Neural cell (in vitro differentiated cells): ENCODE measurements around the gene IKZF1. TPM values are rescaled to one million over a fixed set of nuclear protein-coding genes. Genes with fewer than 3 reads are reported as not detected.

Source experiments
- H2AFZ ChIP-seq: fragments of 200-600, 300-800 bp; sonication (generic), shearing (Covaris generic); 2 replicates; pipeline ENCODE4 v1.6.0; 2014; ENCODE audit warnings: low read depth, mild to moderate bottlenecking, antibody characterized with exemption, low read length, moderate library complexity
- H3F3A ChIP-seq: fragments of 200-600 bp; shearing (Covaris generic); 2 replicates; pipeline ENCODE4 v1.6.1; 2016; ENCODE audit warnings: mild to moderate bottlenecking, moderate library complexity, mixed read lengths, antibody characterized with exemption, low read length; ENCODE audit not compliant: insufficient read depth, poor library complexity, severe bottlenecking
- H3K27ac ChIP-seq: fragments of 200-600, 300-800 bp; sonication (generic), shearing (Covaris generic); 2 replicates; pipeline ENCODE4 v1.5.1; 2014; ENCODE audit warnings: mild to moderate bottlenecking, low read length, moderate library complexity
- H3K27me3 ChIP-seq: fragments of 300-800, 200-600 bp; sonication (generic), shearing (Covaris generic); 2 replicates; pipeline ENCODE4 v1.6.0; 2014; ENCODE audit warnings: mild to moderate bottlenecking, low read depth, low read length, moderate library complexity; ENCODE audit not compliant: insufficient read depth
- H3K36me3 ChIP-seq: fragments of 300-800, 200-600 bp; sonication (generic), shearing (Covaris generic); 2 replicates; pipeline ENCODE4 v1.5.1; 2014; ENCODE audit warnings: mild to moderate bottlenecking, antibody characterized with exemption, low read length, moderate library complexity; ENCODE audit not compliant: insufficient read depth
- H3K4me2 ChIP-seq: fragments of 300-800, 200-600 bp; sonication (generic), shearing (Covaris generic); 2 replicates; pipeline ENCODE4 v1.6.0; 2014; ENCODE audit warnings: mild to moderate bottlenecking, low read length
- H3K4me3 ChIP-seq: fragments of 300-800, 200-600 bp; sonication (generic), shearing (Covaris generic); 2 replicates; pipeline ENCODE4 v1.5.1; 2014; ENCODE audit warnings: mild to moderate bottlenecking, low read length, moderate library complexity
- H3K79me2 ChIP-seq: fragments of 200-600 bp; shearing (Covaris generic); replicated peaks from 2 replicates; pipeline ENCODE4 v1.6.0; 2014; ENCODE audit warnings: mild to moderate bottlenecking, low read length, moderate library complexity; ENCODE audit not compliant: insufficient read depth
- H3K9ac ChIP-seq: fragments of 300-800, 200-600 bp; sonication (generic), shearing (Covaris generic); 2 replicates; pipeline ENCODE4 v1.6.1; 2016; ENCODE audit warnings: mild to moderate bottlenecking, low read length, mixed read lengths
- H3K9me2 ChIP-seq: fragments of 200-600 bp; shearing (Covaris generic); 2 replicates; pipeline ENCODE4 v1.6.1; 2016; ENCODE audit warnings: mild to moderate bottlenecking, low read length, mixed read lengths; ENCODE audit not compliant: insufficient read depth
- H3K9me3 ChIP-seq: fragments of 200-600, 300-800 bp; sonication (generic), shearing (Covaris generic); 2 replicates; pipeline ENCODE4 v1.6.1; 2016; ENCODE audit warnings: mild to moderate bottlenecking, mixed run types, low read length, moderate library complexity, mixed read lengths
- H4K20me1 ChIP-seq: fragments of 200-600 bp; shearing (Covaris generic); 2 replicates; pipeline ENCODE4 v1.6.1; 2016; ENCODE audit warnings: mild to moderate bottlenecking, mixed run types; ENCODE audit not compliant: insufficient read depth
- EP300 ChIP-seq: fragments of 450-650 bp; conservative IDR thresholded peaks from 2 replicates; pipeline ENCODE4 v1.6.1; 2014; ENCODE audit warnings: antibody characterized with exemption, mild to moderate bottlenecking, moderate library complexity; ENCODE audit not compliant: poor library complexity, severe bottlenecking
- EZH2 ChIP-seq: fragments of 200-600, 300-800 bp; shearing (Covaris generic), sonication (generic); IDR thresholded peaks from 2 replicates; pipeline ENCODE4 v1.6.1; 2014; ENCODE audit warnings: antibody characterized with exemption, low read length, borderline replicate concordance, mild to moderate bottlenecking; ENCODE audit not compliant: insufficient read depth, poor library complexity, severe bottlenecking
- MXI1 ChIP-seq: fragments of 450-650 bp; conservative IDR thresholded peaks from 2 replicates; pipeline ENCODE4 v1.6.1; 2014; ENCODE audit warnings: antibody characterized with exemption, mild to moderate bottlenecking; ENCODE audit not compliant: poor library complexity, severe bottlenecking
- POLR2AphosphoS5 ChIP-seq: IDR thresholded peaks from 2 replicates; pipeline ENCODE4 v1.6.1; 2012
- RAD21 ChIP-seq: fragments of 450-650 bp; conservative IDR thresholded peaks from 2 replicates; pipeline ENCODE4 v1.6.1; 2014; ENCODE audit warnings: antibody characterized with exemption, mild to moderate bottlenecking, moderate library complexity
- SMC3 ChIP-seq: fragments of 450-650 bp; conservative IDR thresholded peaks from 2 replicates; pipeline ENCODE4 v1.6.1; 2014; ENCODE audit warnings: antibody characterized with exemption, mild to moderate bottlenecking, moderate library complexity; ENCODE audit not compliant: poor library complexity
- TAF1 ChIP-seq: IDR thresholded peaks from 2 replicates; pipeline ENCODE4 v1.6.1; 2012; ENCODE audit warnings: low read depth
- polyA plus RNA-seq: library from polyadenylated mRNA; depleted of rRNA; stranded (reverse); fragments of >200 nt; gene quantifications from 2 replicates; pipeline ENCODE4 v1.2.3, GENCODE V29; 2014
- TF ChIP-seq, protein P1 (sequence below): IDR thresholded peaks from 2 replicates; pipeline ENCODE4 v1.6.1; 2012; ENCODE audit warnings: borderline replicate concordance
- TF ChIP-seq, protein P2 (sequence below): fragments of 450-650 bp; IDR thresholded peaks from 2 replicates; pipeline ENCODE4 v1.5.1; 2014; ENCODE audit warnings: antibody characterized with exemption, mild to moderate bottlenecking, moderate library complexity; ENCODE audit not compliant: poor library complexity, severe bottlenecking

The IKZF1 gene
- polyA plus RNA-seq, 1 donor from 2014 or later = 0.24 TPM

DNA sequence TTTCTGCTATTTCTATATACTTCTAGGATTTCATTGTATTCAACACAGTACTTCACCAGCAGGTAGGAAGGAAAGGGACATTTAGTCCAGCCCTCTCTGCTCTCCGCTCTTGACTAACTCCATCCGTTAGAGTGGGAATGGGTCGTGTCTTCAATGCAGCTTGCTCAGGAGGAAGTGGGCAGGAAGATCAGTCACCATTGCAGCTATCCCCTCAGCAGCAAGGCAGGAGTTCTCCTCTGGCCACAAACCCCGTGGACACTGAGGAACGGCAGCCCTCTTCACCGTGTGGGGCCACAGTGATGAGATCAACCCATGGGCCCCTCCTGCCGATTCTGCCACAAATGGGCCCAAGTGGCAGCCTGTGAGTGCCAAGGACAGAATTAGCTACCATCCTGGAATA is 30.2 kb upstream of the IKZF1 start:
- Histone ChIP-seq H2AFZ (no peak overlapping the region), H3K27me3 (no peaks in the 10 kb centered on the region), H3K9ac (no peak overlapping the region), H3K4me3 (no peak overlapping the region), H3K79me2 (no peaks in the 10 kb centered on the region), H3K9me2 (no peaks in the 10 kb centered on the region), H4K20me1 (no peaks in the 10 kb centered on the region), H3K9me3 (no peaks in the 10 kb centered on the region), H3K27ac (no peak overlapping the region), H3K36me3 (no peaks in the 10 kb centered on the region), H3F3A (no peaks in the 10 kb centered on the region), H3K4me2 (no peak overlapping the region)
- no peak for TF ChIP-seq TAF1
- TF ChIP-seq, protein P1, sequence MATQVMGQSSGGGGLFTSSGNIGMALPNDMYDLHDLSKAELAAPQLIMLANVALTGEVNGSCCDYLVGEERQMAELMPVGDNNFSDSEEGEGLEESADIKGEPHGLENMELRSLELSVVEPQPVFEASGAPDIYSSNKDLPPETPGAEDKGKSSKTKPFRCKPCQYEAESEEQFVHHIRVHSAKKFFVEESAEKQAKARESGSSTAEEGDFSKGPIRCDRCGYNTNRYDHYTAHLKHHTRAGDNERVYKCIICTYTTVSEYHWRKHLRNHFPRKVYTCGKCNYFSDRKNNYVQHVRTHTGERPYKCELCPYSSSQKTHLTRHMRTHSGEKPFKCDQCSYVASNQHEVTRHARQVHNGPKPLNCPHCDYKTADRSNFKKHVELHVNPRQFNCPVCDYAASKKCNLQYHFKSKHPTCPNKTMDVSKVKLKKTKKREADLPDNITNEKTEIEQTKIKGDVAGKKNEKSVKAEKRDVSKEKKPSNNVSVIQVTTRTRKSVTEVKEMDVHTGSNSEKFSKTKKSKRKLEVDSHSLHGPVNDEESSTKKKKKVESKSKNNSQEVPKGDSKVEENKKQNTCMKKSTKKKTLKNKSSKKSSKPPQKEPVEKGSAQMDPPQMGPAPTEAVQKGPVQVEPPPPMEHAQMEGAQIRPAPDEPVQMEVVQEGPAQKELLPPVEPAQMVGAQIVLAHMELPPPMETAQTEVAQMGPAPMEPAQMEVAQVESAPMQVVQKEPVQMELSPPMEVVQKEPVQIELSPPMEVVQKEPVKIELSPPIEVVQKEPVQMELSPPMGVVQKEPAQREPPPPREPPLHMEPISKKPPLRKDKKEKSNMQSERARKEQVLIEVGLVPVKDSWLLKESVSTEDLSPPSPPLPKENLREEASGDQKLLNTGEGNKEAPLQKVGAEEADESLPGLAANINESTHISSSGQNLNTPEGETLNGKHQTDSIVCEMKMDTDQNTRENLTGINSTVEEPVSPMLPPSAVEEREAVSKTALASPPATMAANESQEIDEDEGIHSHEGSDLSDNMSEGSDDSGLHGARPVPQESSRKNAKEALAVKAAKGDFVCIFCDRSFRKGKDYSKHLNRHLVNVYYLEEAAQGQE = no peak
- no peak for TF ChIP-seq RAD21
- TF ChIP-seq POLR2AphosphoS5 = no peak
- TF ChIP-seq, protein P2, sequence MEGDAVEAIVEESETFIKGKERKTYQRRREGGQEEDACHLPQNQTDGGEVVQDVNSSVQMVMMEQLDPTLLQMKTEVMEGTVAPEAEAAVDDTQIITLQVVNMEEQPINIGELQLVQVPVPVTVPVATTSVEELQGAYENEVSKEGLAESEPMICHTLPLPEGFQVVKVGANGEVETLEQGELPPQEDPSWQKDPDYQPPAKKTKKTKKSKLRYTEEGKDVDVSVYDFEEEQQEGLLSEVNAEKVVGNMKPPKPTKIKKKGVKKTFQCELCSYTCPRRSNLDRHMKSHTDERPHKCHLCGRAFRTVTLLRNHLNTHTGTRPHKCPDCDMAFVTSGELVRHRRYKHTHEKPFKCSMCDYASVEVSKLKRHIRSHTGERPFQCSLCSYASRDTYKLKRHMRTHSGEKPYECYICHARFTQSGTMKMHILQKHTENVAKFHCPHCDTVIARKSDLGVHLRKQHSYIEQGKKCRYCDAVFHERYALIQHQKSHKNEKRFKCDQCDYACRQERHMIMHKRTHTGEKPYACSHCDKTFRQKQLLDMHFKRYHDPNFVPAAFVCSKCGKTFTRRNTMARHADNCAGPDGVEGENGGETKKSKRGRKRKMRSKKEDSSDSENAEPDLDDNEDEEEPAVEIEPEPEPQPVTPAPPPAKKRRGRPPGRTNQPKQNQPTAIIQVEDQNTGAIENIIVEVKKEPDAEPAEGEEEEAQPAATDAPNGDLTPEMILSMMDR = no peak
- TF ChIP-seq EZH2 = no peak

DNA sequence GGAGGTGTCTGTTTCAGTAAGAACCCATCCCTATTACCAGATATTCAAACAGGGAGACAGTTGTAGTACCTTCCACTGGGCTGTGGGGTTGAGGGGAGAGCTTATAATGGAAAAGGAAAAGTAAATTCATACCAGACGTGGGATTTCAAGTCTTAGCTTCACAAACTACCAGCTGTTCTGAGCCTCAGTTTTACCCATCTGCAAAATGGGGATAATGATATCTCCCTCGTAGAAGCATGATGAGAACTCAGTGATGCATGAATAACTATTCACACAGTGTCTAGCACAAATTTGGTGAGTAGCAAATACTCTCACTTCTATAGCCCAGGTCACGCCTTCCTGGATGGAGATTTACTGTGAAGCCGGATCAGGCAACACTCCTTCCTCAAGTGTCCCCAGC is 29.1 kb upstream of the IKZF1 start:
- H2AFZ ChIP-seq = no peak overlapping the region
- TF ChIP-seq POLR2AphosphoS5 = no peak
- TF ChIP-seq, protein P2 = no peak
- H3K79me2 ChIP-seq = no peaks in the 10 kb centered on the region

DNA sequence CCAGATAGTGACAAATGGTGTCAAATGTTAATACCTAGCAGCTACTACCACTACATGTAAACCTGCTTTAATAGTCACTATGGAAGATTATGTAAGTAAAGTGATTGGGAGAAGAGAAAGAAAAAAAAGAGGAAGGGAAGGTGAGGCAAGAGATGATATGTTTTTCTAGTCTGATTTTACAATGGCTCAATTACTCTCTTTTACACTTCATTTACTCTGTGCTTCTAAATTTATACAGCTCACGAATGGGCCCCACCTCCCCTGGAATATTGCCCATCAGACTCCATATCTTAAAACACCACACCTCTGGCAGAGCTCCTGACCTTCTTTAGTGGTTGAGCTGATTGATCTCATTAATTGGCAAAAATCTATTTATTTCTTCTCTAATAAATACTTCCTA is 28.0 kb upstream of the IKZF1 start:
- H3K27ac ChIP-seq = no peak overlapping the region
- no peak overlapping the region for H3K4me3 ChIP-seq
- no peak overlapping the region for H3K9ac ChIP-seq
- no peaks in the 10 kb centered on the region for H3K9me3 ChIP-seq
- no peaks in the 10 kb centered on the region for H4K20me1 ChIP-seq
- H2AFZ ChIP-seq = no peak overlapping the region
- no peaks in the 10 kb centered on the region for H3F3A ChIP-seq
- no peaks in the 10 kb centered on the region for H3K36me3 ChIP-seq
- no peaks in the 10 kb centered on the region for H3K79me2 ChIP-seq
- no peak overlapping the region for H3K4me2 ChIP-seq
- H3K9me2 ChIP-seq = no peaks in the 10 kb centered on the region
- no peaks in the 10 kb centered on the region for H3K27me3 ChIP-seq
- TF ChIP-seq MXI1 (no peak), SMC3 (no peak), TAF1 (no peak), POLR2AphosphoS5 (no peak), EP300 (no peak), EZH2 (no peak)
- TF ChIP-seq, protein P1 = no peak

More for the DNA sequence above, 29.1 kb upstream of the IKZF1 start:
- Histone ChIP-seq H3K4me2 (no peak overlapping the region), H3K9me3 (no peaks in the 10 kb centered on the region), H3K36me3 (no peaks in the 10 kb centered on the region), H3K4me3 (no peak overlapping the region), H4K20me1 (no peaks in the 10 kb centered on the region), H3K27ac (no peak overlapping the region), H3K9ac (no peak overlapping the region), H3F3A (no peaks in the 10 kb centered on the region), H3K9me2 (no peaks in the 10 kb centered on the region), H3K27me3 (no peaks in the 10 kb centered on the region)
